ENCODE data around the gene NAV2.

- TF ChIP-seq CTCF (IDR thresholded peaks at IDR 0.05; ENCODE audit: borderline replicate concordance, extremely low read depth, low read length, poor library complexity, severe bottlenecking) (no peak), EZH2 (IDR thresholded peaks at IDR 0.05; ENCODE audit: borderline replicate concordance, low read depth, low read length, severe bottlenecking) (no peak)
Observed at GRCh38 chr11:19751055-19751454, 38.4 kb downstream of the NAV2 start.

Measured in DND-41 (cell line).